Posterior vena cava (tissue), 2 donors: ENCODE data around the gene IFT25. TPM values are rescaled to one million over a fixed set of nuclear protein-coding genes. Genes with fewer than 3 reads are reported as not detected.
"Not testable (repeated sequence)": the region's sequence is repeated elsewhere in the genome, so short reads cannot be mapped to it uniquely, and the experiment has no call there.

ENCODE experiments used
- DNase-seq: peaks from one replicate; pipeline ENCODE4 v3.0.0-alpha.2; 2020; ENCODE audit warnings: low spot score
- intact Hi-C, 2 donors: fragments of 100-400 bp; cut with DNase I; formaldehyde crosslinking; loops; one replicate each; pipeline versions ENCODE4 v1.14.1 to v1.14.2; 2022 to 2023
- total RNA-seq, 2 donors: library from RNA; stranded (reverse); fragmentation: NEBNext Ultra II Directional; extraction: Animal tissue kit (Norgen Biotek cat#: 25700); gene quantifications; one replicate each; pipeline ENCODE4 v1.2.1, GENCODE V29; 2021
- donor health status: DM: yes; HTN: yes; CAD: no.
- donor health status: DM: yes; HTN: yes; CAD: no.

IFT25 gene
- total RNA-seq, 2 donors from 2014 or later = 22.5 to 23.7 TPM

DNA sequence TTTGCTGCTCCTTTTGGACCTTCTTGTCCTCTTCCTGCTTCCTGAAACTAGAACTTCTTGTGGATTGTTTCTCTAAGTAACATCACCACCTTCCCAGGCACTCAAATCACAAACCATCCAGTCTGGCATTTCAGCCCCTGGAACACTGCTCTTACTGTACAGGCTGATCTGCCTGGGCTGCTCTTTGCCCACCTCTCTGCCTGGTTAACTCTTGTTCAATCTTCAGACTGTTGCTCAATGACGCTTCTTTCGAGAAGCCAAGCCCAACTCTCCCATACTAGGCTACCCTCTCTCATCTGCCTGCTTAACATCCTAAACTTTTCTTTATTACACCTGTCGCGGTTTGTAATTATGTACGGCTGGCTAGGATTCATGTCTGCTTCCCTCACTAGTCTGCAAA lies 50.9 kb downstream of the IFT25 start:
- intact Hi-C loops = no loop called here
- no peak for DNase-seq

DNA sequence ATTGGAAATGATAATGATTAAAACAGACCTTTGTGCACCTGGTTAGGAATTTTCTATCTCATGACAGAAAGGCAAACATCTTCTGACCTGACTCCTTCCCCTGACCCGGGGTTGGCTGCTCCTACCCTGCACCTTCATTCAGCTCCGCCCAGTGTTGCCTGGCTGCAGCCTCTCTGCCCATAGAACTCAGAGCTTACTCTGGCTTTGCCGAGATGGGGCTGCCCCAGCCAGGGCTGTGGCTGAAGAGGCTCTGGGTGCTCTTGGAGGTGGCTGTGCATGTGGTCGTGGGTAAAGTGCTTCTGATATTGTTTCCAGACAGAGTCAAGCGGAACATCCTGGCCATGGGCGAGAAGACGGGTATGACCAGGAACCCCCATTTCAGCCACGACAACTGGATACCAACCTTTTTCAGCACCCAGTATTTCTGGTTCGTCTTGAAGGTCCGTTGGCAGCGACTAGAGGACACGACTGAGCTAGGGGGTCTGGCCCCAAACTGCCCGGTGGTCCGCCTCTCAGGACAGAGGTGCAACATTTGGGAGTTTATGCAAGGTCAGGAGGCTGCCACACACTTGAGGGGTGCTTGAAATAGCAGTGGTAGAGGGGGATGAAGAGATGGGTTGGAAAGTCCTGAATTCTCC lies 51.4 kb downstream of the IFT25 start, which contains the start of gene DIO1:
DIO1 (plus strand) TSS at position 189 of the 638 bp plus-strand sequence; CDS start at position 213, 24 bp downstream.
- no peak for DNase-seq
- intact Hi-C loops = no loop called here

DNA sequence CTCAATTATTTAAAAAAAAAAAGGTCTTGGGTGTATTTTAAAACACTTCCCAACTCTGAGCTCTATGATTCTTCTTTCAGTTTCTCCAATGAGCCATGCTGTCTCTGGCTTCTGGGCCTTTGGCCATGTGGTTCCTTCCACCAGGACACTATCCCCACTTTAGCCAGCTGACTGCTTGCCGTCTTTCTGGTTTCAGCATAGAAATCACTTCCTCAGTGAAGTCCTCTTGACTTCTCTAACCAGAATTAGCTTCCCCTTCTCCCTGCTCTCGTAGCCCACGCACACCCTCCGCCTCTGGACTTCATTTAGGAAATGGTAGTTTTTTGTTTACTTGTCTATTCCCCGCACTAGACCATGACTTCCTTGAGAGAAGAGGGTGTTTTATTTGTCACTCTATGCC lies 52.6 kb downstream of the IFT25 start:
- intact Hi-C loops = no loop called here
- no peak for DNase-seq

DNA sequence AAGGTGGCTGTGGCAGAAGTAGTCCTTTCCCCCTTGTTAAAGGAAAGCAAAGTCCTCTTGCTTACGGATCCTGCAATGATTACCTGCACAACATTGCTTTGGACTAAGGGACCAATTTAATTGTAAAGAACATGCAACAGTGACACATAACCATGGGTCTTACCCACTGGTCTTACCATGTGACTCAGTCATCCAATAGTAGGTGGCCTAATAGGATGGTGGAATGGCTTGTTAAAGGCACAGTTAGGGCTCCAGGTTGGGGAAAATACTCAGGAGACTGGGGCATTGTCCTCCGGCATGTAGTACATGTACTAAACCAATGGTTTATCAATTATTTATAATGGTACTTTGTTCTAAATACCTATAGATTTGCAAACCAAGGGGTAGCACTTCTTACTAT lies 53.8 kb downstream of the IFT25 start:
- intact Hi-C loops = no loop called here
- DNase-seq = no peak

DNA sequence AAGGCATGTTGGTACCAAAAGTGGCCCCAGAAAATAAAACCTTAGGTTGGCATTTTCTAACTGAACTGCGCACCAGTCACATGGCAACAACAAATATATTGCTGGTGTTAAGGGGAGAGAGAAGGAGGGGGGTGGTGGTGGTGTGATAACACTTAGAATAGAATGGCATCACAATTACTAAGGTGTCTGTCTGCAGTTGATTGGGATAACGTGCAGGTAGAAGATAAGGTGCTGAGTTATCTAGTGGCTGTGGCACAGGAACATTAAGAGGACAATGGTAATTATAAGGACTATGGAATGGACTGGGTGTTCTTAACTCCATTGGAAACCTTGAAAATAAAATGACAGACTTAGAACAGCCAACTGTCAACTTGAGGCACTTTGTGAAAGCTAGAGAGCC lies 54.5 kb downstream of the IFT25 start:
- intact Hi-C loops = no loop called here

DNA sequence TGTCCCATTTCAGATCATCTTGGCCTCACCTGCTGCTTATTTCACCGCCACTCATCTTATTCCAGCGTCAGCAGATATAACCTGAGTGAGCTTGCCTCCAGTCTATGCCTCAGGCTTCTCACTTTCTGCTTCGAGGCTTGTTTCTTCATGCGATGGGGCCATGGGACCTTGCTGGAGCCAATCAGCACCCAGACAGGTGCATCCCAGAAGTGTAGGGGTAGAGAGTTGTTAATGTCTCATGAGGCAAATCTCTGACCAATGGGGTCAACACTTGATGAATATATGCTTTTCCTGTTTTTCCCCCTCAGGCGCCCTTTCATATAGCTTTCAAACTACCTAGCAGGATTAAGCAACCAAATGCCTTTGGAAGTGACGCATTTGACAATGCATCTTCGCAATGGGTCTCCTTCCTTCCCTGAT lies 55.0 kb downstream of the IFT25 start:
- DNase-seq = no peak
- intact Hi-C loops = no loop called here

More for the DNA sequence above, 54.5 kb downstream of the IFT25 start:
- DNase-seq = no peak

DNA sequence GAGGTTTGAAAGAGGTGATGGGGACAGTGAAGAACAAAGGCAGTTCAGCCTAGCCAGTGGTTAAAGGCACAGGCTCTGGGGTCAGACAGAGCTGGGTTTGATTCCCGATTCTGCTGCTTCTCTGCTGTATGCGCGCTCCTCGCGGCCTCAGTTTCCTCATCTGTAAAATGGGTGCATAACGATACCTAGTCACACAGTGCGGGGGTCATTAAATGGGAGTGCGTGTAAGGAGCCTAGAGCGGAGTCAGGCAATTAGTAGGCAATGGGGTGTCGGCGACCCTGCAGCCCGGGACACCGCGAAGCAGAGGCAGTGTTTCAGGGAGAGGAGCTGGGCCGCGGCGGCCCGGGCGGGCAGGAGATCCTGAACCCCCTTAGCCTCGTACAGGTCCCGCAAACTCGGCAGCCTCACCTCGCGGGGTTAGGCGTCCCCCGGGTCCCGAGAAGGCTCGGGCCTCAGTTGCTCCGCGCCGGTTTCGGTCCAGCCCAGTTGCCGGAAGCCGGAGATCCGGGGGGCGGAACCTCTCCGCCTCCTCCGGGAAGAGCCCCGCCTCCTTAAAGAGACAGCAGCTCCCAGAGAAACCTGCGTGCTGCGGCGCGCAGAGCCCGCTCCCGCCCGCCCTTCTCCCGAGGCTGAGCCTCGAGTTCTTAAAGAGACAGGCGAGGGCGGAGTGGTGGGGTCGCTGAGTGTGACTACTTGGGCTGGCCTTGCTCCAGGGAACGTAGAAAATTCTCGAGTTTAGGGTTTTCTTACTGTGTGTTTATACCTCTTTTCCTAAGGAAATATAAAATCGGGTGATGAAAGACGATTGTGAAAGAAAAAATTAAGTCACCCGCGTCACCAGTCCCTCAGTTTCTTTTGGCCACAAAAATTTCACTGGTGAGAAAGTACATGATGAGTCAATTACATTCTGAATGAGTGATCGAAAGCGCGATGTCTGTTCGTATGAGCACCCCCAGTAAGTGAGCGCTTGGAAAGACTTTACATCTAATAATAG lies 55.9 kb downstream of the IFT25 start, which contains the start of gene YIPF1:
YIPF1 (minus strand) TSS at position 494 of the 995 bp plus-strand sequence. CDS start 860 bp downstream, outside the sequence.
- peak; percentile 97 for DNase-seq
- intact Hi-C loops = loop anchor here in 1 of 2 donors (5.0 kb wide), 1 partner anchor 58 kb away; the partner anchor contains the start of genes IFT25 and LRRC42

DNA sequence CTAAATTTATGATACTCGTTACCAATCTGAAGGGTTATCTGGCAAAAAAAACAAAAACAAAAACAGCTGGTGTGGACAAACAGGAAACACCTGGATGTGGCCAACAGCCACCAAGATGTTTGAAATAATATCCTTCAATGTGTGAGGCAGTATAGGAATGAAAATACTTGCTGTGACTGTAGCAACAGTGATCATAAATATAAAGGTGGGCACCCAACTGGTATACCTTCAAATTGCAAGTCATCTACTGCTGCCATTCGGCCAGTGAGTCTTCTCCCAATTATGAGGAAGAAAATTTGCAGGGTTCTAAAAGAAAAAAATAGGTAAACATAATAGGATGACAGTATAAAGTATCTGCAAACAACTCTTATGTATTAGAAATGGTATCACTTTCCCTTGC lies 56.8 kb downstream of the IFT25 start:
- no peak for DNase-seq
- intact Hi-C loops = loop anchor here in 1 of 2 donors (5.0 kb wide), 1 partner anchor 59 kb away; the partner anchor contains the start of genes IFT25 and LRRC42

DNA sequence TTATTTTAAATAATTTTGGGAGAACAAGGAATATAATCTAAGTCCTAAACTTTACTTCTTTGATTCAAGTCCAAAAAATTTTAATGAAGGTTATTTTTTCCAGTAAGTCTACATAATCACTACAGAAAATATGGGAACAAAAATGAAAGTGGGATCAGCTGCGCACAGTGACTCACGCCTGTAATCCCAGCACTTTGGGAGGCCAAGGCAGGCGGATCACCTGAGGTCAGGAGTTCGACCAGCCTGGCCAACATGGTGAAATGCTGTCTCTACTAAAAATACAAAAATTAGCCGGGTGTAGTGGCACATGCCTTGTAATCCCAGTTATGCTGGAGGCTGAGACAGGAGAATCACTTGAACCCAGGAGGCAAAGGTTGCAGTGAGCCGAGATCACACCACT lies 61.9 kb downstream of the IFT25 start:
- DNase-seq, intact Hi-C loops: not testable (repeated sequence)

DNA sequence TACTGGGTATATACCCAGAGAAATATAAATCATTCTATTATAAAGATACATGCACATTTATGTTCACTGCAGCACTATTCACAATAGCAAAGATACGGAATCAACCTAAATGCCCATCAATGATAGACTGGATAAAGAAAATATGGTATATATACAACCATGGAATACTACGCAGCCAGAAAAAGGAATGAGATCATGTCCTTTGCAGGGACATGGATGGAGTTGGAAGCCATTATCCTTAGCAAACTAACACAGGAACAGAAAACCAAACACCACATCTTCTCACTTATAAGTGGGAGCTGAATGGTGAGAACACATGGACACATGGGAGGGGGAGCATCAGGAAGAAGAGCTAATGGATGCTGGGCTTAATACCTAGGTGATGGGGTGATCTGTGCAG lies 63.6 kb downstream of the IFT25 start:
- DNase-seq, intact Hi-C loops: not testable (repeated sequence)

DNA sequence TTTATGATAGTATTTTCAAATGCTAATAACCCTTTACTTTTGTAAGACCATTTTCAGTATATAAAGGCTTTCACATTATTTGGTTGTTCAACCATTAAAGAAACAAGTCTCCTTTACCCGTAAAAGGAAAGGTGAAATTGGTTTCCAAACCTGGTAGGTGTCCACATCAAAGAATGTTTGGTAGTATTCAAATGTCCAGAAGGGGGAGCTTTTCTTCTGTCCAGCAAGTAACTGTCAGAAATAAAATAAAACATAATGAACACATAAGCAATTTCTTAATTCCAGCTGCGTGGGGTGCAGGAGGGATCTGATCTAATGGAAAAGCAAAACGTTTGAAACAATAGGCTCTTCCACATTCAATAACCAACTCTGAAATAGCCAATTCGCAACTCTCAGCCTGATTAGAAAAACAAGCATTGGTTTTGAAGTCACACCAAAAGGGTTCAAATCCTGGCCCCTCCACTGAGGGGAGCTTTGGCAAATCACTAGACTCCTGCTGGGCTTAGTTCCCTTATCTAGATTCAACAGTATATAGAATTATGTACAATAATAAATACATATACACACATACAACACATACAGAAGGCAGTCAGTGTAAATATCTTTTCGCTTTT lies 66.9 kb downstream of the IFT25 start:
- DNase-seq = no peak
- intact Hi-C loops = loop anchor here in 1 of 2 donors (5.0 kb wide), 1 partner anchor 69 kb away; the partner anchor contains the start of genes IFT25 and LRRC42

DNA sequence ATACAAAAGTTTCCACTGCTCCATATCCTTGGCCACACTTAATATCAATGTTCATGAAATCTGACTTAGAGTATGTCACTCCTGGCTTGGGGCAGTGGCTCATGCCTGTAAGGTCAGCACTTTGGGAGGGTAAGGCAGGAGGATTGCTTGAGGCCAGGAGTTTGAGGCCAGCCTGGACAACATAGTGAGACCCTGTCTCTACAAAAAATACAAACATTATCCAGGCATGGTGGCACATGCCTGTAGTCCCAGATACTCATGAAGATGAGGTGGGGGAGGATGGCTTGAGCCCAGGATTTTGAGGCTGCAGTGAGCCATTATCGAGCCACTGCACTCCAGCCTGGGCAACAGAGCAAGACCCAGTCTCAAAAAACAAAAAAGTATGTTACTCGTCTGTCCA lies 70.3 kb downstream of the IFT25 start:
- DNase-seq = not testable (repeated sequence)
- intact Hi-C loops = loop anchor here in 1 of 2 donors (5.0 kb wide), 1 partner anchor 72 kb away; the partner anchor contains the start of genes IFT25 and LRRC42

DNA sequence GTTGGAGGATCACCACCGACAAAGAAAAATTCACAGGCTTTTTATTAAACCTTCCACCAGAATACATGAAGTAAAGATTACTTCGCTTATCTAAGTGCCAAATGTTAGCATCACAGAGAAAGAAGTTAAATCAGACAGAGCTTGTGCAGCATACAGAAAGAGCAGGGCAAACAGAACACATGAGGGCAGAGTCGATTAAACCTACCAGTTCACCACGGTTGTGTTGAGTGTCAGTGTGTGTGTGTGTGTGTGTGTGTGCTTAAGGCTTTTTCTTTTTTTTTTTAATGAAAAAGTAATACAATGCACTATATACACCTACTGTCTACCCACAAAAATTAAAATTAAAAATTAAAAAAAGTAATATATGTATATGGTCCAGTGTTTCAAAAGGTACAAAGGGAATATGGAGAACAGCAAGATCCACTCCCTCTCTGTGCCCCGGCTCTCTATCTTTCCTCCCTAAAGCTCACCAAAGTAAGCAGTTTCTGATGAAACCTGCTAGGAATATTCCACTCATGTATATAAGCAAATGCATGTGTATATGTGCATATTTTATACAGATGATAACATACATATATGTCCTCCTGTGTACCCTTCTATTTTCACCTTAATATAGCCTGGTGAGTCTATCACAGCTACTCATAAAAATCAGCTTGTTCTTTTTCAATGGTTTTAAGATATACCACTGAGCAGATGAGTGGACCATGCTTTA lies 73.6 kb downstream of the IFT25 start:
- intact Hi-C loops = no loop called here
- no peak for DNase-seq

Other genes with a start within 250 kb of the IFT25 start
- 1 to 10 TPM in 1 of 2 donors, under 1 TPM in 1; 0.74 to 1.7 TPM for gene GLIS1, start 206.5 kb downstream of the IFT25 start, total RNA-seq
- gene NDC1, start 107.4 kb downstream of the IFT25 start, total RNA-seq = 1 to 10 TPM; 6.0 to 6.9 TPM
- 10 to 100 TPM; 13.8 to 15.1 TPM for gene YIPF1, start 55.9 kb downstream of the IFT25 start, total RNA-seq
- not detected for gene DIO1, start 51.5 kb downstream of the IFT25 start, total RNA-seq
- gene LRRC42, start 651 bp upstream of the IFT25 start, total RNA-seq = 10 to 100 TPM; 14.2 to 17.9 TPM
- not detected for gene LDLRAD1, start 72.5 kb upstream of the IFT25 start, total RNA-seq
- gene TMEM59, start 107.5 kb upstream of the IFT25 start, total RNA-seq = 100 to 1,000 TPM; 248 to 383 TPM
- 1 to 10 TPM; 4.4 to 5.7 TPM for gene TCEANC2, start 107.9 kb upstream of the IFT25 start, total RNA-seq
- under 1 TPM; 0.51 to 0.86 TPM for gene CDCP2, start 207.3 kb upstream of the IFT25 start, total RNA-seq